ENCODE measurements around the gene ULBP3. TPM values are rescaled to one million over a fixed set of nuclear protein-coding genes. Genes with fewer than 3 reads are reported as not detected.

ULBP3 gene
- total RNA-seq (2014; rRNA removed; shearing (Covaris generic)) = 1.9 and 2.1 TPM in 2 replicates

DNA sequence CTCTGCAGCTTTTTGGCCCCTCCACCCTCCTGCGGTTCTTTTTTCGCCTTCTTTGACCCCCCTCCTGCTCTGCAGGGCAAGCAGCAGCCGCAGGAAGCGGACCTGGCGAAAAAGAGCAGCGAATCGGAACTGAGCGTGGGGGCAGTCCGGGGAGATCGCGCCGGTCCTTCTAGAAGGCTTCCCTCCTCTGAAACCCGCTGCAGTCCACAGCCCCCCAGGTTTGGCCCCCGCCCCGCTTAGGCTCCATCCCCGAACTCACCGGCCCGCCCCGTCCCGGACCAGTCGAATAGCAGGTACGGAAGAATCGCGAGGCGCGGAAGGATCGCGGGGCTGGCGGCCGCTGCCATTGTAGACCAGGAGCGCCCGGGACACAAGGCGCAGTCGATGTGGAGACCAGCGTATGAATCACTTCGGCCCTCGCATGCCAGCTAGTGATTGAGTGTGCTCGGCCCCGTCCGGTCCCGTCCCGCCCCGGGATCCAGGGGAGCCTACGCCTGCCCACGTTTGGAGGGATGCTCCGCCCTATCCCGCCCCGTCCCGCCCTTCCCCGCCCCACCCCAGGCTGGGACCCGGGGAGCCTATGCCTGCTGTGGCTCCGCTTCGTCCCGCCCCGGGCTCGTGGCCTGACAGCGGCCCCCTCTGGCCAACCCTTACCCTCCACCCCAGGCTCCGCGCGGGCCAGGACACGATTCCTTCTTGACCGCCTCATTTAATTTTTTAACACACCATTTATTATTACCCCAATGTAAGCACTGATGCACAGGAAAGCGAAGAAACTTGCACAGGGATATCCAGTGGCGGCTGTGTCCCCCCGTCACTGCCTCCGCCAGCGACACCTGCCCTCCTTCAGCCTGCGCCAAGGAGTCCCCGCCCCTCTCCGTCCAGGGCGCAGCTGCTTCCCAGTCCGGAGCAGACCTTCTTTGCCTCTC is at the start of gene ULBP3:
ULBP3 (minus strand) TSS at position 402 of the 929 bp plus-strand sequence; CDS start at position 347, 55 bp downstream.
- DNase-seq = peak; percentile 97
- H3K36me3 ChIP-seq (replicated peaks; ENCODE audit: control insufficient read depth, insufficient read depth, low read length) = no peaks in the 10 kb centered on the region
- peaks cover 19% of the 10 kb centered on the region for H3K27me3 ChIP-seq (ENCODE audit: control insufficient read depth, insufficient read depth, low read length)
- H3K4me3 ChIP-seq (ENCODE audit: insufficient read depth, low read depth, low read length) = peak within 1 kb of the TSS; percentile 67

DNA sequence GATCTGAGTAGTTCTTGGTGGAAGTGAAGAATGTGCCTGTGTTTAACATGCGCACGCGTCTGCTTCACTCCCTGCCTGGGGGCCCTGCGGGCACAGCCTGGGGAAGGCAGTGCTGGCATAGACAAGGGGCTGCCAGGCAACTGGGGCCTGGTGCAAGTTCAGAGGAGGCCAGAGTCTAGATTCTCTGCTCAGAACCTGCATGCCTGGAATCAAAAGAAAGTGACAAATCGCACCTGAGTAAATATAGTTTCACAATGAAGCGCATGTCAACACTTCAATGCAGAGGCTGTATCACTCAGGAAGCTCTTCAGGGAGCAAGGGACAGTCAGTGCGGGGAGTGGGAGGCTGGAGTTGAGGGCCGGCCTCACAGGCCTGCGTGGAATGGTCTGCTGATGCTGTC is 49.7 kb upstream of the ULBP3 start:
- DNase-seq = no peak
- no peaks in the 10 kb centered on the region for H3K36me3 ChIP-seq (replicated peaks; ENCODE audit: control insufficient read depth, insufficient read depth, low read length)
- no peaks in the 10 kb centered on the region for H3K27me3 ChIP-seq (ENCODE audit: control insufficient read depth, insufficient read depth, low read length)
- H3K4me3 ChIP-seq (ENCODE audit: insufficient read depth, low read depth, low read length) = no peak overlapping the region

DNA sequence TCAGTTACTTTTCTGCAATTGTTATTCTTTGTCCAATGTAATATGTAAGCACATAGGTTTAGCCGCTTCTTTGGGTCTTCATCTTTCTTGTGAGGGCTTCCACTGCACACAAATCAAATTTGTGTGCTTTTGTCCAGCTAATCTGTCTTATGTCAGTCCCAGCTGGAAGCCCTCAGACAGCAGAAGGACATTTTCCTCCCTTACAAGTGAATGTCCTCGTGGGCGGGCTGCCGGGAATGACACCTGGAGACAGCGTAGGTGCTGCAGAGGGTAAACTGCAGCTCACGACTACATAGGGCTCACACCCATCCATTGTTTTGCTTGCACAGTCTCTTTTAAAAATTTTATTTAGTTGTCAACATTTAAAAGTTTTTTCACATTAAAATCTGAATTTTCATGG is 49.3 kb upstream of the ULBP3 start:
- no peaks in the 10 kb centered on the region for H3K27me3 ChIP-seq (ENCODE audit: control insufficient read depth, insufficient read depth, low read length)
- no peaks in the 10 kb centered on the region for H3K36me3 ChIP-seq (replicated peaks; ENCODE audit: control insufficient read depth, insufficient read depth, low read length)
- no peak for DNase-seq
- no peak overlapping the region for H3K4me3 ChIP-seq (ENCODE audit: insufficient read depth, low read depth, low read length)

DNA sequence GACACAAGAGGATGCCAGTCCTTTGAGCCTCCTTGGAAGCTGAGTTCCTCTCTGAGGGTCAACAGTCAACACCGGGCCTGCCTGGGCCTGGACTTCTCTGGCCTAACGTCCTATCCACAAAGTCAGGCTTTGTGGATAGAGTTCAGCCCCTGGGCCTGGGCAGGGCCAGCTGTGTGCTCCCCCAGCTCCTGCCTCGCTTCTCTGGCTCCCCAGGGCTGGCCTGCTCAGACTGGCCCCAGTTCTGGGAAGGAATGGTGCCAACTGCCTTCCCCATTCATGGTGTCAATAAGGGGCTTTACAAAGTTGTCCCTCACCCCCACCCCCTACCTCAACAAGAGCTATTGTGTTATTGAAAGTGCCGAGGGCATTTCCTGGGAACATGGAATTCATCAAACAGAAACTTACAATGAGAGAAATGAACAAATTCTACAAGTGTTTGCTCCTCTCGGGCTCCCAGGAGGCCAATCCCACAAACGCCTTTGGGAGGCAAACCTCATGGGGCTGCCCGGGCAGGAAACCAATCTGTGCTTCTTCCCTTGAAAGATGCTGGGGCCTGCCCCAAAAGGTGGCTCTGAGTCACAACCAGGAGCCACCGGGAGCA is 47.4 kb upstream of the ULBP3 start:
- H3K27me3 ChIP-seq (ENCODE audit: control insufficient read depth, insufficient read depth, low read length) = no peaks in the 10 kb centered on the region
- DNase-seq = no peak

DNA sequence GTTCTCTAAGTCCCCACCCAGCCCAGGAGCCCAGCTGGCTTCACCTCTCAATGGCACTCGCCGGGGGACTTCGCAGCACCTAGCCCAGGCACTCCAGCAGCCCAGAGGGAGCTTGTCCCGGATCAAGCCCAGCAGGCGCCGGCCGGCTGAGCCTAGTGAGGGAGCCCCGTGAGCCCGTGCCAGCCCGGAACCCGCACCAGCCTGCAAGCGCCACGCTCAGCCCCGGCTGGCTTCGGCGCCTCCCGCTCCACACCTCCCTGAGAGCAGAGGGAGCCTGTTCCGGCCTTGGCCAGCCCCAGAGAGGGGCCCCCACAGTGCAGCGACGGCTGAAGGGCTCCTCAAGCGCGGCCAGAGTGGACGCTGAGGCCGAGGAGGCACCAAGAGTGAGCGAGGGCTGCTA is 46.8 kb upstream of the ULBP3 start:
- Histone ChIP-seq H3K36me3 (replicated peaks; ENCODE audit: control insufficient read depth, insufficient read depth, low read length) (no peaks in the 10 kb centered on the region), H3K27me3 (ENCODE audit: control insufficient read depth, insufficient read depth, low read length) (no peaks in the 10 kb centered on the region), H3K4me3 (ENCODE audit: insufficient read depth, low read depth, low read length) (no peak overlapping the region)
- no peak for DNase-seq

More for the DNA sequence above, 47.4 kb upstream of the ULBP3 start:
- Histone ChIP-seq H3K36me3 (replicated peaks; ENCODE audit: control insufficient read depth, insufficient read depth, low read length) (no peaks in the 10 kb centered on the region), H3K4me3 (ENCODE audit: insufficient read depth, low read depth, low read length) (no peak overlapping the region)

DNA sequence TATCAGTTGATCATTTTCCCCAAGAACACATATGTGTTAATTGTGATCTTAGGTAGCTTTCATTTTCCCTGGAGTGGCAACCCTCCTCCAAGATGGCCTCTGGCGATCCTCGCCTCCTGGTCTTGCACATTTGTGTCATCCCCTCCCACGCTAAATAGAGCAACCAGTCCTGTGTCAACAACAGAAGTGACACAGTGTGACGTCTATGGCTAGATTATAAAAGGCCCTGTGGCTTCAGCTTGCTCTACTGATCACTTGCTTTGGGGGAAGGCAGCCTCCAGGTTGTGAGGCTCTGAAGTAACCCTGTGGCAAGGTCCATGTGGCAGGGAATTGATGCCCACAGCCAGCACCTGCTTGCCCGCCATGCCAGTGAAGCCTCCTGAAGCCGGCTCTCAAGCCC is 43.3 kb upstream of the ULBP3 start:
- H3K36me3 ChIP-seq (replicated peaks; ENCODE audit: control insufficient read depth, insufficient read depth, low read length) = no peaks in the 10 kb centered on the region
- no peak overlapping the region for H3K4me3 ChIP-seq (ENCODE audit: insufficient read depth, low read depth, low read length)
- H3K27me3 ChIP-seq (ENCODE audit: control insufficient read depth, insufficient read depth, low read length) = no peaks in the 10 kb centered on the region
- DNase-seq = no peak

DNA sequence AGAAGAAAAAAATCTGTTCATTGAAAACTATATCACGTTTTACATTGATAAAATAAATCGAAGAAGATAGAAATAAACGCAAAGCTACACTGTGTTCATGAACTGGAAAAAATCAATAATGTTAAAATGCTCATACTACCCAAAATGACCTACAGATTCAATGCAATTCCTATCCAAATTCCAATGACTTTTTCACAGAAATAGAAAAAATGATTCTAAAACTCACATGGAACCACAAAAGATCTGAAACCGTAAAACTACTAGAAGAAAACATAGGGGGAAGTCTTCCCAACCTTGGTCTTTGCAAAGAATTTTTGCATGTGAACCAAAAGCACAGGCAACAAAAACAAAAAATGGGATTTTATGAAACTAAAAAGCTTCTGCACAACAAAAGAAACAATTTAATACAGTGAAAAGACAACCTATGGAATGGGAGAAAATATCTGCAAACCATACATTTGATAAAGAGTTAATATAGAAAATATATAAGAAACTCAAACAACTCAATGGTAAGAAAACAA is 33.9 kb upstream of the ULBP3 start:
- DNase-seq = no peak
- Histone ChIP-seq H3K4me3 (ENCODE audit: insufficient read depth, low read depth, low read length) (no peak overlapping the region), H3K27me3 (ENCODE audit: control insufficient read depth, insufficient read depth, low read length) (no peaks in the 10 kb centered on the region), H3K36me3 (replicated peaks; ENCODE audit: control insufficient read depth, insufficient read depth, low read length) (no peaks in the 10 kb centered on the region)

DNA sequence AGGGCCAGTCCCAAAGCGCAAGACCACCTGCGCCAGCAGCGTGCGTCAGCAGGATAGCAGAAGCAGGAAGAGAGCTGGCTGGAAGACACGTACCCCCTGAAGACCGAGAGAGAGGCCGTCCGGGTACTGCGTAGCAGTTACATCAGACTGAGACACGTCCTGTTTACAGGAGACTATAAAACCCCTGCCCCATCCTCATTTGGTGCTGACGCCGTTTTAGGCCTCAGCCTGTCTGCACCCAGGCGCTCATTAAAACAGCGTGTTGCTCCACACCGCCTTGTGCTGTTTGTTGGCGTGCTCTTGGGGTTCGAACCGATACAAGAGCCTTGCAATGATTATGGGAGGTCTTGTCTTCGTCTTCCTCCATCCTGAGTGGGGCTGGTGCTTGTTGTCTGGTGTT is 31.8 kb upstream of the ULBP3 start:
- H3K36me3 ChIP-seq (replicated peaks; ENCODE audit: control insufficient read depth, insufficient read depth, low read length) = no peaks in the 10 kb centered on the region
- no peak overlapping the region for H3K4me3 ChIP-seq (ENCODE audit: insufficient read depth, low read depth, low read length)
- H3K27me3 ChIP-seq (ENCODE audit: control insufficient read depth, insufficient read depth, low read length) = no peaks in the 10 kb centered on the region
- DNase-seq = no peak

DNA sequence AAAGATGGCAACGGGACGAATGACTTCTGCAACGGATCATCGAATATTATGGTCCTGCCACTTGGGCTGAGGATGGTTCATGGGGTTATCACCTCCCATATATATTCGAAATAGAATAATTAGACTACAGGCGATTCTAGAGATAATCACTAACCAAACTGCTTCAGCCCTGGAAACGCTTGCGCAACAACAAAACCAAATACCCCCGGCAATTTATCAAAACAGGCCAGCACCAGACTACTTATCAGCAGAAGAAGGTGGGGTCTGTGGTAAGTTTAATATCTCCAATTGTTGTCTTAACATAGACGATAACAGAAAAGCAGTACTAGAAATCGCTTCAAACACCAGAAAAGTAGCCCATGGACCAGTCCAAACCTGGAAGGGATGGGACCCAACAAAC is 31.0 kb upstream of the ULBP3 start:
- H3K36me3 ChIP-seq (replicated peaks; ENCODE audit: control insufficient read depth, insufficient read depth, low read length) = no peaks in the 10 kb centered on the region
- no peak overlapping the region for H3K4me3 ChIP-seq (ENCODE audit: insufficient read depth, low read depth, low read length)
- no peak for DNase-seq
- H3K27me3 ChIP-seq (ENCODE audit: control insufficient read depth, insufficient read depth, low read length) = no peaks in the 10 kb centered on the region

DNA sequence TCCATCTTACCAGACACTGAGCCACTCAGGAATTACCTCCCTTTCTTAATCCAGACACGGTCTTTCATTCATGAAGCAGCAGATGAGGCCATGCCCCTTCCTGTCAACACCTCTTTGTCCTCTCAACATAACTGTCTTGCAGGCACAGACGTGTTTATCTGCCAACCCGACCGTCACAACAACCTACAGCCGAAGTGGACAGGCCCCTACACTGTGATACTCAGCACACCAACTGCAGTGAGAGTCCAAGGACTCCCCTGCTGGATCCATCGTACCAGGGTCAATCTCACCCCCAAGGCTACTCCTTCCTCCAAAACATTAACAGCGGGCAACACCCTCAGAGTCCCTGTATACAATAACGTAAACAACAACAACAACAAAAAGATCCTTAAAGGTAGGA is 30.6 kb upstream of the ULBP3 start:
- Histone ChIP-seq H3K27me3 (ENCODE audit: control insufficient read depth, insufficient read depth, low read length) (no peaks in the 10 kb centered on the region), H3K36me3 (replicated peaks; ENCODE audit: control insufficient read depth, insufficient read depth, low read length) (no peaks in the 10 kb centered on the region), H3K4me3 (ENCODE audit: insufficient read depth, low read depth, low read length) (no peak overlapping the region)
- DNase-seq = no peak

DNA sequence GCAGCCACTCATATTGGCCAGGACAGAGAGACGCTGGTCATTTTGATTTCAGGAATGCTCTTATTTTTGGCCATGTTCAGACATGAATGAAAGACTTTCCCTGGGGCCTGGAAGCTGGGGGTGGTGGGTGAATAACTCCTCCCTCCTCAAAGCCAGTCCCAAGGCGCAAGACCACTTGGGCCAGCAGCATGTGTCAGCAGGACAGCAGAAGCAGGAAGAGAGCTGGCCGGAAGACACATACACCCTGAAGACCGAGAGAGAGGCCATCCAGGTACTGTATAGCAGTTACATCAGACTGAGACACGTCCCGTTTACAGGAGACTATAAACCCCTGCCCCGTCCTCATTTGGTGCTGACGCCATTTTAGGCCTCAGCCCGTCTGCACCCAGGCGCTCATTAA is 29.2 kb upstream of the ULBP3 start:
- DNase-seq = no peak
- no peak overlapping the region for H3K4me3 ChIP-seq (ENCODE audit: insufficient read depth, low read depth, low read length)
- no peaks in the 10 kb centered on the region for H3K36me3 ChIP-seq (replicated peaks; ENCODE audit: control insufficient read depth, insufficient read depth, low read length)

DNA sequence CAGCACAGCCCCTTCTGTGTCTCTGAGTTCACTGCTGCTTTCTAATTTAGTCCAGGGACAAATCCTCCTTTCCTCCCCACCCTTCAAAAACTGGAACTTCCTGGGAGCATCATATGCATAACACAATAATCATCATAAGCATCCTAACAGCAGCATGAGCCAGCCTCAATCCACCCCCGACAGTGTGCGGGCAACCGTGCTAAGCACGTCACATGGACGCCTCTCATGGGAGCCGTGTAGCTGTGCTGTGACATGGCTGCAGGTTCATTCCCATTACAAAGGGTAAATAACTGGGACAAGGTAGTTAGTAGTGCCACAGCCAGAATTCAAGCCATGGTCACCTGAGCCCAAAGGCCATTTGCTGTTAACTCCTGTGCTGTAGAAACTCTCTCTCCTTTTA is 24.5 kb upstream of the ULBP3 start:
- H3K36me3 ChIP-seq (replicated peaks; ENCODE audit: control insufficient read depth, insufficient read depth, low read length) = no peaks in the 10 kb centered on the region
- H3K27me3 ChIP-seq (ENCODE audit: control insufficient read depth, insufficient read depth, low read length) = no peaks in the 10 kb centered on the region
- no peak for DNase-seq
- H3K4me3 ChIP-seq (ENCODE audit: insufficient read depth, low read depth, low read length) = no peak overlapping the region

More for the DNA sequence above, 29.2 kb upstream of the ULBP3 start:
- H3K27me3 ChIP-seq (ENCODE audit: control insufficient read depth, insufficient read depth, low read length) = no peaks in the 10 kb centered on the region

DNA sequence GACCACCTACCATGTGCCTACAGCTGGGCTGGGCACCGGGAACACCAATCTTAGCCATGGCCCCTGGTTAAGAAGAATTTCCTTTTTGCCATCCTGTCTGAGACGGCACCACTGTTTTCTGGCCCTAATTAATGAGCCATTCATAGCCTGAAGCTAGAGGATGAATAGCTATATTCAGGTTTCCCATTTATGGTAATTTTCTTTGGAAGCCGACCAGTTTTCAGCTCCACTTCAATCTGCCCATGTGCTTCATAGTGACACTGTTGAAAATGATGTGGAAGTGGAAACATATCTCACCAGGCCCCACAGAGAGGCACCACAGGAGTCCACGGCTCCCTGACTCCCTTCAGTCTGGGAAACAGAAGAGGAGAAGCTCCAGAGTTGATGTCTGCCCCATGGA is 22.6 kb upstream of the ULBP3 start:
- no peak for DNase-seq
- Histone ChIP-seq H3K27me3 (ENCODE audit: control insufficient read depth, insufficient read depth, low read length) (no peaks in the 10 kb centered on the region), H3K4me3 (ENCODE audit: insufficient read depth, low read depth, low read length) (no peak overlapping the region), H3K36me3 (replicated peaks; ENCODE audit: control insufficient read depth, insufficient read depth, low read length) (no peaks in the 10 kb centered on the region)

DNA sequence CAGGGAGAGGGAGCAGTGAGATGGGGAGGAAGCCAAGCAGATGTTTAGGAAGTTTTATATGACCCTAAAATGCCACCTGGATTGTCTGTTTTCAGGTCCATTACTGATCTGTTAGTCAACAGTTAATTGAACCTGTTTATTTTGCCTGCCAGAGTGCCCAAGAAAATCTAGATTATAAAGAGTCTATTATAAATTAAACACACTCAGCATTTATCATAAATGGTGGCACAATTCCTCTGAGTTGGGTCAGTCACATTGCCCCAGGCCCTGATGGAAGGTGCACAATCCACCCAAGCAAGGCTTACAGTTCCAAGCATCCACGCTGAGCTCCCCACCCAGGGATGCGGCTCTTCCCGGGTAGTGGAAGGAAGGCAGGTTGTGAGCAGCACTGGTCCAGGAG is 21.4 kb upstream of the ULBP3 start:
- Histone ChIP-seq H3K36me3 (replicated peaks; ENCODE audit: control insufficient read depth, insufficient read depth, low read length) (no peaks in the 10 kb centered on the region), H3K27me3 (ENCODE audit: control insufficient read depth, insufficient read depth, low read length) (no peaks in the 10 kb centered on the region), H3K4me3 (ENCODE audit: insufficient read depth, low read depth, low read length) (no peak overlapping the region)
- DNase-seq = no peak

Data from H7 (cell line).